ENCODE results near the gene B3GALT6.

Gene B3GALT6

GRCh38 chr1:1197188-1197500 is 34.9 kb upstream of the B3GALT6 start:
- Histone ChIP-seq H3K36me3 (ENCODE audit: control insufficient read depth in 2 of 2, insufficient read depth in 1 of 2, low read length in 2 of 2) (no peaks in the 10 kb centered on the region), H3K27ac (ENCODE audit: extremely low read depth, low read depth, low read length) (no peak overlapping the region), H3K4me1 (ENCODE audit: control insufficient read depth, insufficient read depth, low read length) (no peaks in the 10 kb centered on the region), H3K9me3 (ENCODE audit: control insufficient read depth, insufficient read depth, low read depth, low read length) (no peaks in the 10 kb centered on the region), H3K4me3 (ENCODE audit: low read depth, low read length) (no peak overlapping the region)
- ChIA-PET POLR2A (no interaction called here), CTCF (no interaction called here)
- TF ChIP-seq ZNF513 (tag by site-specific recombination; IDR thresholded peaks at IDR 0.05) = no peak
- TF ChIP-seq ATF2 (tag by site-specific recombination; IDR thresholded peaks at IDR 0.05; ENCODE audit: low read depth) = no peak
- no peak for TF ChIP-seq ZNF394 (tag by site-specific recombination; IDR thresholded peaks at IDR 0.05; ENCODE audit: borderline replicate concordance)
- TF ChIP-seq ZNF26 (tag by site-specific recombination; IDR thresholded peaks at IDR 0.05) = no peak
- no peak for TF ChIP-seq ZNF777 (tag by site-specific recombination; IDR thresholded peaks at IDR 0.05; ENCODE audit: borderline replicate concordance)
- TF ChIP-seq ZNF433 (tag by site-specific recombination; IDR thresholded peaks at IDR 0.05; ENCODE audit: low read depth) = no peak
- no peak for TF ChIP-seq ZNF580 (tag by site-specific recombination; IDR thresholded peaks at IDR 0.05)
- no peak for TF ChIP-seq ZNF596 (tag by site-specific recombination; IDR thresholded peaks at IDR 0.05)

GRCh38 chr1:1197551-1198422 is 34.2 kb upstream of the B3GALT6 start:
- Histone ChIP-seq H3K4me1 (ENCODE audit: control insufficient read depth, insufficient read depth, low read length) (no peaks in the 10 kb centered on the region), H3K4me3 (ENCODE audit: low read depth, low read length) (no peak overlapping the region), H3K36me3 (ENCODE audit: control insufficient read depth in 2 of 2, insufficient read depth in 1 of 2, low read length in 2 of 2) (no peaks in the 10 kb centered on the region), H3K27ac (ENCODE audit: extremely low read depth, low read depth, low read length) (no peak overlapping the region), H3K9me3 (ENCODE audit: control insufficient read depth, insufficient read depth, low read depth, low read length) (no peaks in the 10 kb centered on the region)
- CTCF ChIA-PET = no interaction called here
- POLR2A ChIA-PET = interaction anchor here (0.9 kb wide), 1 partner anchor 17 kb away, joined by 3 read pairs; no protein-coding TSS in a partner anchor
- no peak for TF ChIP-seq ZBTB20 (tag by site-specific recombination; IDR thresholded peaks at IDR 0.05)
- no peak for TF ChIP-seq ZNF175 (tag by site-specific recombination; IDR thresholded peaks at IDR 0.05)
- no peak for TF ChIP-seq KLF8 (tag by site-specific recombination; IDR thresholded peaks at IDR 0.05)
- no peak for TF ChIP-seq ZFHX2 (tag by site-specific recombination; conservative IDR thresholded peaks at IDR 0.05)
- no peak for TF ChIP-seq SALL2 (tag by site-specific recombination; IDR thresholded peaks at IDR 0.05; ENCODE audit: borderline replicate concordance)
- no peak for TF ChIP-seq PBX3 (CRISPR knock-in tag; IDR thresholded peaks at IDR 0.05)
- TF ChIP-seq ZBTB11 (tag by site-specific recombination; conservative IDR thresholded peaks at IDR 0.05; ENCODE audit: low read depth) = no peak
- no peak for TF ChIP-seq ZNF768 (tag by site-specific recombination; IDR thresholded peaks at IDR 0.05)
- no peak for TF ChIP-seq PRDM1 (tag by site-specific recombination; IDR thresholded peaks at IDR 0.05)
- no peak for TF ChIP-seq ZNF155 (tag by site-specific recombination; IDR thresholded peaks at IDR 0.05)
- TF ChIP-seq ZNF560 (tag by site-specific recombination; IDR thresholded peaks at IDR 0.05; ENCODE audit: borderline replicate concordance) = no peak
- TF ChIP-seq HOXA7 (CRISPR knock-in tag; IDR thresholded peaks at IDR 0.05; ENCODE audit: borderline replicate concordance) = no peak
- no peak for TF ChIP-seq RBAK (tag by site-specific recombination; IDR thresholded peaks at IDR 0.05)
- no peak for TF ChIP-seq AEBP2 (tag by site-specific recombination; IDR thresholded peaks at IDR 0.05; ENCODE audit: borderline replicate concordance)
- TF ChIP-seq ZNF132 (tag by site-specific recombination; IDR thresholded peaks at IDR 0.05; ENCODE audit: borderline replicate concordance) = no peak
